GM12873 (cell line): ENCODE results near the gene ADAMTS20.

ENCODE experiments used
- TF ChIP-seq, protein P1 (sequence below): IDR thresholded peaks from 2 replicates; pipeline ENCODE4 v1.5.1; 2012; ENCODE audit warnings: low read depth, mild to moderate bottlenecking, moderate library complexity, low read length, control low read depth; ENCODE audit not compliant: insufficient read depth; ENCODE audit errors: missing control alignments

Gene ADAMTS20, protein sequence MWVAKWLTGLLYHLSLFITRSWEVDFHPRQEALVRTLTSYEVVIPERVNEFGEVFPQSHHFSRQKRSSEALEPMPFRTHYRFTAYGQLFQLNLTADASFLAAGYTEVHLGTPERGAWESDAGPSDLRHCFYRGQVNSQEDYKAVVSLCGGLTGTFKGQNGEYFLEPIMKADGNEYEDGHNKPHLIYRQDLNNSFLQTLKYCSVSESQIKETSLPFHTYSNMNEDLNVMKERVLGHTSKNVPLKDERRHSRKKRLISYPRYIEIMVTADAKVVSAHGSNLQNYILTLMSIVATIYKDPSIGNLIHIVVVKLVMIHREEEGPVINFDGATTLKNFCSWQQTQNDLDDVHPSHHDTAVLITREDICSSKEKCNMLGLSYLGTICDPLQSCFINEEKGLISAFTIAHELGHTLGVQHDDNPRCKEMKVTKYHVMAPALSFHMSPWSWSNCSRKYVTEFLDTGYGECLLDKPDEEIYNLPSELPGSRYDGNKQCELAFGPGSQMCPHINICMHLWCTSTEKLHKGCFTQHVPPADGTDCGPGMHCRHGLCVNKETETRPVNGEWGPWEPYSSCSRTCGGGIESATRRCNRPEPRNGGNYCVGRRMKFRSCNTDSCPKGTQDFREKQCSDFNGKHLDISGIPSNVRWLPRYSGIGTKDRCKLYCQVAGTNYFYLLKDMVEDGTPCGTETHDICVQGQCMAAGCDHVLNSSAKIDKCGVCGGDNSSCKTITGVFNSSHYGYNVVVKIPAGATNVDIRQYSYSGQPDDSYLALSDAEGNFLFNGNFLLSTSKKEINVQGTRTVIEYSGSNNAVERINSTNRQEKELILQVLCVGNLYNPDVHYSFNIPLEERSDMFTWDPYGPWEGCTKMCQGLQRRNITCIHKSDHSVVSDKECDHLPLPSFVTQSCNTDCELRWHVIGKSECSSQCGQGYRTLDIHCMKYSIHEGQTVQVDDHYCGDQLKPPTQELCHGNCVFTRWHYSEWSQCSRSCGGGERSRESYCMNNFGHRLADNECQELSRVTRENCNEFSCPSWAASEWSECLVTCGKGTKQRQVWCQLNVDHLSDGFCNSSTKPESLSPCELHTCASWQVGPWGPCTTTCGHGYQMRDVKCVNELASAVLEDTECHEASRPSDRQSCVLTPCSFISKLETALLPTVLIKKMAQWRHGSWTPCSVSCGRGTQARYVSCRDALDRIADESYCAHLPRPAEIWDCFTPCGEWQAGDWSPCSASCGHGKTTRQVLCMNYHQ (N-terminal part only)

DNA sequence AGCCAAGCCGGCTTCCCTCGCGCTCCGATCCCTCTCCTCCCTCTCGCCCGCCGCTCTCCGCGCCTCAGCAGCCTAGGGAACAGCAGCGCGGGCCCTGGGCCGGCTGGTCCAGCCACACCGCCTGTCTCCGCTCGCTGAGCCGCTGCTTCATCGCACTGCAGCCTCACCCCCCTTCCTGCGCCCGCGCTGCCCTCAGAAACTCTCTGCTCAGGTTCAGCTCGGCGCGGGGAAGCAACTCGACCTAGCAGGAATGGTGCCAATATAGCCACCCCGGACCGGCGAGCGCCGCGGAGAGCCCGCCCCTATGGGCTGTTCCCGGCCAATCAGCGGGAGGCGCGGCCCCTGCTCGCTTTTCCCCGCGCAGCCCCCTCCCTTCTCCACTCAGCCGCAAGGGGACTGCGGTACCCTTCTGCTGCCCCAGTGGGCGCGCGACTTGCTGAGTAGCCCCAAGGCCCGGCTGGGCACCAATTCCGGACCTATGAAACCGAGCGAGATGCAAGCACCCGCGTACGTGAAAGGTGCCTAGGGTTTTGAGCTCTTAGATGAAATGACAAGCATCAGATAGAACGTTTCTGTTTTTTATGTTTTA lies at the start of gene ADAMTS20:
Gene ADAMTS20 (minus strand): TSS at position 233 of the 589 bp plus-strand sequence. CDS start 282 bp downstream, outside the sequence.
- TF ChIP-seq, protein P1, sequence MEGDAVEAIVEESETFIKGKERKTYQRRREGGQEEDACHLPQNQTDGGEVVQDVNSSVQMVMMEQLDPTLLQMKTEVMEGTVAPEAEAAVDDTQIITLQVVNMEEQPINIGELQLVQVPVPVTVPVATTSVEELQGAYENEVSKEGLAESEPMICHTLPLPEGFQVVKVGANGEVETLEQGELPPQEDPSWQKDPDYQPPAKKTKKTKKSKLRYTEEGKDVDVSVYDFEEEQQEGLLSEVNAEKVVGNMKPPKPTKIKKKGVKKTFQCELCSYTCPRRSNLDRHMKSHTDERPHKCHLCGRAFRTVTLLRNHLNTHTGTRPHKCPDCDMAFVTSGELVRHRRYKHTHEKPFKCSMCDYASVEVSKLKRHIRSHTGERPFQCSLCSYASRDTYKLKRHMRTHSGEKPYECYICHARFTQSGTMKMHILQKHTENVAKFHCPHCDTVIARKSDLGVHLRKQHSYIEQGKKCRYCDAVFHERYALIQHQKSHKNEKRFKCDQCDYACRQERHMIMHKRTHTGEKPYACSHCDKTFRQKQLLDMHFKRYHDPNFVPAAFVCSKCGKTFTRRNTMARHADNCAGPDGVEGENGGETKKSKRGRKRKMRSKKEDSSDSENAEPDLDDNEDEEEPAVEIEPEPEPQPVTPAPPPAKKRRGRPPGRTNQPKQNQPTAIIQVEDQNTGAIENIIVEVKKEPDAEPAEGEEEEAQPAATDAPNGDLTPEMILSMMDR, result no peak

DNA sequence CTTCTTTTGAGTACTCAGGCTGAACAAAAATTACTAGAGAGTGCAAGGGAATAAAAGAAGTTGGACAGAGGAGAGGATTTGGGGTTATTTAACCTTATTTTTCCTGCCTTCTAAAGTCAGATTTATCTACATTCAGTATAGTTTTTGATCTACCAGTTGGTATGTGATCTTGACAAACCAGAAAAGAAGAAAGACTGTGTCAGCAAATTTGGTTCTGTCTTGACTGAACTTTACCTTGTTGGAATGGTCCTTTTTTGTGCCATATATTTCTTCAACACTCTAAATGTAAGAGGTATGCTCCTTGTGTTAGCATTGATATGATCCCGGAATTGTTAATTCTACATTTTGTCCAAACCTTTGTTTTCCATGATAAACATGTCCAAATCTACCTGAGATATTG lies 47.7 kb upstream of the ADAMTS20 start:
- TF ChIP-seq, protein P1, result no peak

DNA sequence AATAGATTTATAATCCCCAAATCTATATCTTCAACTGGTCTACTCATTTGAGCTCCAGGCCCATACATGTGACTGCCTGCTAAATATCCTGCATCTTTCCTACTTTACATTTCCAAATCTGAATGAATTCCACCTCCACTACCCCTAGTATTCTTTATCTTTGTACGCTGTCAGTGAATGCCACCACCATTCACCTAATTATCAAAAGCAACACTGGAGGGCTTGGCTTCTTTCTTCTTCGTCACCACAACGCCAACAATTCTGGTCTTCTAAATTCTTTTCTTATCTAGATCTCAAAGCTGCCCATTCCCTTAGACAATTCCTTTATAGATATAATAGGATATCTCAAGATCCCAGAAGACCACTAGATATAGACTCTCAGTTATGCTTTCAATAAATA lies 47.1 kb upstream of the ADAMTS20 start:
- TF ChIP-seq, protein P1, result no peak

DNA sequence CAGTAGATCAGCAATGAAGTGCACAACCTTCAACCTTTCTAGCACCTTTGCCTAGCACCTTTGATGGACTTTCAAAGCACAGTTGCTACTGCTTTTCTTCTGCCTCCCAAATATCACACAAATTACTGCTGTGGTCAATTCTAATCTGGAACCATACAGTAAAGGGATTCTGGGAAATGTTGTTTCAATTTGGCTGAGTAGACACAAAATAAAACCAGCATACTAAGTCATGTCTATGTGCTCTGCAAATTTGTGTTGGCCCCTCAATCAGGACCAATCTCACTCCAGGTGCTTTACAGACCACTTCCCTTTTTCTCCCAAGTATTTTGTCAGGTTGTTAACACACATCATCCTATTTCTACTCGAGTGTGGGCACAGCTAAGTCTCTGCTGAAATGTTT lies 38.3 kb upstream of the ADAMTS20 start:
- TF ChIP-seq, protein P1, result no peak

DNA sequence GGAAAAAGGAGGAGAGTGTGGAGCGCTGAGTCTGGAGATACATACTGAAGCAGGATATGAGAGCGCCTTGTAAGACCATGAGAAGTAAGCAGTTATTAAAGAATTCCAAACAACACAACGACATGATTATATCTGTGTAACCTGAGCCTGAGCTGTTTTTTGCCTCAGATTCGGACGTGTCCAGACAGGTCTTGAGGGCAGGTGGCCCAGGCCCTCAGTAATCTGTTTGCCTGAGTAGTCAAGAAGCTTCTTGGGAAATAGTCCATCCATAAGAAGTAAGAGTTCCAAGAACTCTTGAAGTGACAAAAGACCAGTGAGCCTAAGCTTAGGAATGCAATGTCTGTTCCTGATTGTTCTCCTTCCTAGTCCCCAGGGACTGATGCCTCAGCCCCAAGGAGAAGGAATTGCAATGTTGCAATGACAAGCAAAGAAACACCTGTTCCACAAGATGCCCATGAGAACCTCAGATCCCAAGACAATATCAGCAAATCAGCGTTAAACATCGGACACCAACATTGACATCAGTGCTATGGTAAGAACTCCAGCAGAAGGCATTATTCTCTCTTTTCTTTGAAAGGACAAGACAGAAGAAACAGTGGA lies 34.7 kb upstream of the ADAMTS20 start:
- TF ChIP-seq, protein P1, result no peak

DNA sequence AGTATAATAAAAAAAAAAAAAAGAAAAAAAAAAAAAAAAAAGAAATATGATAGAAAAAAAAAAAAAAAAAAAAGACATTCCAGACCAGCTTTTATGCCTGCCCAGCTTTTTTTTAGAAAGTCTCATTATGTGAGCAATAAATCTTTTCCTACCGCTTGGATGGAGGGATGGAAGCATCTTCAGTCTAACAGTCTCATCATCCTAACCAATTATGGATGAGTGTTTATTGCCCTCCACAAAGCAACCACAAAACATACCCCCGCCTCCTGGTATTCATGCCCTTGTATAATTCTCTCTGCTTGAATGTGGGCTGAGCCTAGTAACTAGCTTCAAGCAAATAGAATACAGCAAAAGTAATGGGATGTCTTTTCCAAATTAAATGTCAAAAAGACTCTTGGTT lies 33.7 kb upstream of the ADAMTS20 start:
- TF ChIP-seq, protein P1, result no peak
